AG04449 (cell line): Measurements from ENCODE around the gene MINDY3.
A peak's percentile ranks its signal among the peaks of the same experiment; 100 is the strongest.

Source experiments
- CTCF ChIA-PET: fragments of 350-600 bp; formaldehyde crosslinking; extraction: SDS; loops from one replicate; lab custom pipeline; 2021; ENCODE audit warnings: antibody characterized with exemption; lab: Yijun Ruan, JAX
- POLR2A ChIA-PET: fragments of 400-600, 350-600 bp; formaldehyde crosslinking; extraction: SDS; loops from one replicate; lab custom pipeline; 2020; ENCODE audit warnings: antibody characterized with exemption, inconsistent platforms; lab: Yijun Ruan, JAX
- DNase-seq: peaks from one replicate; pipeline ENCODE4 v3.0.0-alpha.2; 2010; ENCODE audit warnings: low read depth, low spot score
- H3K4me3 ChIP-seq: 2 replicates; pipeline ENCODE4 v1.5.1; 2011; ENCODE audit warnings: low read depth, mild to moderate bottlenecking, control low read depth, low read length
- CTCF ChIP-seq: IDR thresholded peaks from one replicate; pipeline ENCODE4 v1.5.1; 2011; ENCODE audit warnings: mild to moderate bottlenecking, moderate library complexity, low read length, control low read depth, inconsistent platforms; ENCODE audit not compliant: insufficient read depth; ENCODE audit errors: missing control alignments

Gene MINDY3

GRCh38 chr10:15860692-15861201 is 440 bp upstream of the MINDY3 start:
- no peak for TF ChIP-seq CTCF
- DNase-seq, result no peak
- POLR2A ChIA-PET, result no interaction called here
- peak overlapping the region; percentile 83 for H3K4me3 ChIP-seq
- CTCF ChIA-PET, result interaction anchor here (0.9 kb wide), 2 partner anchors 18 to 43 kb away, joined by 4 to 5 read pairs; no protein-coding TSS in a partner anchor

GRCh38 chr10:15859509-15859905 is 800 bp downstream of the MINDY3 start:
- H3K4me3 ChIP-seq, result peak overlapping the region; percentile 83
- DNase-seq, result no peak
- POLR2A ChIA-PET, result no interaction called here
- CTCF ChIA-PET, result no interaction called here
- no peak for TF ChIP-seq CTCF

- H3K4me3 ChIP-seq, result peak overlapping the region; percentile 83
- DNase-seq, result no peak
- CTCF ChIA-PET, result interaction anchor here (1.0 kb wide), 2 partner anchors 9 to 439 kb away, joined by 3 read pairs; no protein-coding TSS in a partner anchor
- POLR2A ChIA-PET, result no interaction called here
- TF ChIP-seq CTCF, result no peak
Measured at GRCh38 chr10:15858861-15859281, 1.4 kb downstream of the MINDY3 start.

GRCh38 chr10:15857107-15857575 is 3.2 kb downstream of the MINDY3 start:
- no peak overlapping the region for H3K4me3 ChIP-seq
- TF ChIP-seq CTCF, result no peak
- CTCF ChIA-PET, result no interaction called here
- DNase-seq, result no peak
- POLR2A ChIA-PET, result no interaction called here

GRCh38 chr10:15856328-15857015 is 3.8 kb downstream of the MINDY3 start:
- TF ChIP-seq CTCF, result no peak
- ChIA-PET POLR2A (no interaction called here), CTCF (interaction anchor here (0.6 to 1.3 kb wide), 4 partner anchors 12 to 114 kb away, joined by 3 to 6 read pairs (median 4); no protein-coding TSS in a partner anchor)
- no peak for DNase-seq
- H3K4me3 ChIP-seq, result no peak overlapping the region

- ChIA-PET CTCF (no interaction called here), POLR2A (no interaction called here)
- no peak for DNase-seq
- no peak overlapping the region for H3K4me3 ChIP-seq
- no peak for TF ChIP-seq CTCF
Measured at GRCh38 chr10:15853800-15854199, 6.5 kb downstream of the MINDY3 start.
